D721Med (cell line): Measurements from ENCODE around the gene ODF2L.

ENCODE experiments used
- DNase-seq: peaks from one replicate; pipeline ENCODE4 v3.0.0; 2011; ENCODE audit warnings: low spot score; ENCODE audit not compliant: insufficient read length
- FAIRE-seq: peaks from 2 replicates; lab custom pipeline; 2011; peaks lifted over from hg19 to GRCh38; lab: Jason Lieb, UNC
- TF ChIP-seq, protein P1 (sequence below): IDR thresholded peaks from 2 replicates; pipeline ENCODE4 v1.5.1; 2012; ENCODE audit warnings: mild to moderate bottlenecking, control low read depth; ENCODE audit not compliant: insufficient read depth; ENCODE audit errors: missing control alignments

Gene ODF2L

DNA sequence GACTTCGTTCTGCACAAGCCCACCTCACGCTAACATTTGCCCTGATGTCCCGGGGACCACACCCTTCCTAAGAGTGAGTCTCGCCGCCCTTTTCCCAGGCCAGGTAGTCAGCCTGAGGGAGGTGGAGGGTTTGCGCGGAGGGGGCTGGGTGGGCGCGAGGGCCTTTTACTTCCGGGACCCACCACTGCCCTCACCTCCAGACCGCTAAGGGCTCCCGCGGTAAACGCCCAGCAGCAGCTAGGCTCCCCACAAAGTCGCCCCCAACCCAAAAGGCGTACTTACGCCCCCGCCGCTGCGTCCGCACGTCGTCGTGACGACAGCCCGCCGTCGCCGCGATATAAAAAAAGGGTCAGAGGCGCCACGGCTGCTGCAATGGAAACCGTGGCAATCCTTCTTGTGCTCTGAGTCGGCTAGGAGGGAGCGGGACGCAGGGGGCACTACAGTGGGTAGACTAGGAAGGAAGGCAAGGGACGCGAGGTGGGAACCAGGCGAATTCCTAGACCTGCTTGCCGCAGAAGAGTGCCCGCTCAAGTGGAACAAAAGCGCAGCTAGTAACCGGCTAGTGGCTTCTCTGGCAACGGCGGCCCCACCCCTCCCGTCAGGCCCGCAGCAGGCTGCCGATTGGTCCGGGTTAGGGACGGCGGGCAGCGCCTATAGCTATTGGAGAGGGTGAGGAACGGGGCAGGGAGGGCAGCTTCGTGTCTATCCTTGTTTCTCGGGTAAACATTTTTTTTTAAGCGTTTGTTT, at the start of gene ODF2L:
TSS of gene ODF2L (minus strand) at position 573 of the 747 bp plus-strand sequence. CDS start 9,296 bp downstream, outside the sequence.
- TF ChIP-seq, protein P1, sequence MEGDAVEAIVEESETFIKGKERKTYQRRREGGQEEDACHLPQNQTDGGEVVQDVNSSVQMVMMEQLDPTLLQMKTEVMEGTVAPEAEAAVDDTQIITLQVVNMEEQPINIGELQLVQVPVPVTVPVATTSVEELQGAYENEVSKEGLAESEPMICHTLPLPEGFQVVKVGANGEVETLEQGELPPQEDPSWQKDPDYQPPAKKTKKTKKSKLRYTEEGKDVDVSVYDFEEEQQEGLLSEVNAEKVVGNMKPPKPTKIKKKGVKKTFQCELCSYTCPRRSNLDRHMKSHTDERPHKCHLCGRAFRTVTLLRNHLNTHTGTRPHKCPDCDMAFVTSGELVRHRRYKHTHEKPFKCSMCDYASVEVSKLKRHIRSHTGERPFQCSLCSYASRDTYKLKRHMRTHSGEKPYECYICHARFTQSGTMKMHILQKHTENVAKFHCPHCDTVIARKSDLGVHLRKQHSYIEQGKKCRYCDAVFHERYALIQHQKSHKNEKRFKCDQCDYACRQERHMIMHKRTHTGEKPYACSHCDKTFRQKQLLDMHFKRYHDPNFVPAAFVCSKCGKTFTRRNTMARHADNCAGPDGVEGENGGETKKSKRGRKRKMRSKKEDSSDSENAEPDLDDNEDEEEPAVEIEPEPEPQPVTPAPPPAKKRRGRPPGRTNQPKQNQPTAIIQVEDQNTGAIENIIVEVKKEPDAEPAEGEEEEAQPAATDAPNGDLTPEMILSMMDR: no peak
- DNase-seq (no peak), FAIRE-seq (no peak)

DNA sequence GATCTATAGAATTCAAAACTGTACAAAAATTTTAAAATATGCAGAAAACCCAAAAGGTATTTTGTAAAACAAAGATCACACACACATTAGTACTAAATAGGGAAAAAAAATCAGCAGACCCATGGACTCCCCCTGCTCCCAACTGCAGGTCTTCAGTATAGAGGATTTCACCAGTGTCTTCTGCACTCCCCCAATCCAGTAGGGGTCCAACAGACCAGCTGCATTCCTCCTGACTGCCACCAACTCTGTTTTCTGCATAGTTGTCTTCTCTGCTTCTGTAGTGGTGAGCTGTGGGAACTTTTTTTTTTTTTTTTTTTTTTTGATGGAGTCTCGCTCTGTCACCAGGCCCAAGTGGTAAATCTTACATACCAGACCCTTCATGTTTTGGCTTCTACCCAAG, 49.8 kb upstream of the ODF2L start:
- FAIRE-seq (no peak), DNase-seq (no peak)
- TF ChIP-seq, protein P1: no peak

DNA sequence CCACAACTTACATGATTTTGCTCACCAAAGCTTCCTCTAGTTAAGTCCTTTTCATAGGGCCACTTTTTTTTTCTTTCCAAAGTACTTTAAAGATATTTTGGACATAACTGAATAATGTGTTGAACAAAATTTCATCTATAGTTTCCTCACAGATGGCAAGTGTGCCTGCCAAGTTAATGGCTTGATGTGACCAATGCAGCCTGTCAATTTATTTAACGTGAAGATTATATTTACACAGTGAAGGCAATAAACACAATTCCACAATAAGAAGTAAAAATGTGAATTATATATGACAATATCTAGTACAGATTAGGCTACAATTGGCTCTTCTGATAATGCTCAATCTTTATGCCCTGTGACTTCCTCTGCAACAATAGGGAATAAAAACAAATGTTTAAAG, 45.9 kb upstream of the ODF2L start:
- FAIRE-seq (no peak), DNase-seq (no peak)
- TF ChIP-seq, protein P1: no peak

GRCh38 chr1:86441581-86441980, 45.5 kb upstream of the ODF2L start:
- no peak for DNase-seq
- TF ChIP-seq, protein P1: no peak
- FAIRE-seq: no peak

GRCh38 chr1:86436041-86436440, 39.9 kb upstream of the ODF2L start:
- TF ChIP-seq, protein P1: no peak
- DNase-seq: no peak
- FAIRE-seq: no peak

GRCh38 chr1:86435327-86435726, 39.2 kb upstream of the ODF2L start:
- FAIRE-seq (no peak), DNase-seq (no peak)
- TF ChIP-seq, protein P1: no peak

GRCh38 chr1:86434059-86434458, 37.9 kb upstream of the ODF2L start:
- DNase-seq (no peak), FAIRE-seq (no peak)
- TF ChIP-seq, protein P1: no peak
